AG04449 (cell line): Measurements from ENCODE around the gene ZMIZ1.

Experiments used
- CTCF ChIA-PET: fragments of 350-600 bp; formaldehyde crosslinking; extraction: SDS; loops from one replicate; lab custom pipeline; 2021; ENCODE audit warnings: antibody characterized with exemption; lab: Yijun Ruan, JAX
- POLR2A ChIA-PET: fragments of 400-600, 350-600 bp; formaldehyde crosslinking; extraction: SDS; loops from one replicate; lab custom pipeline; 2020; ENCODE audit warnings: antibody characterized with exemption, inconsistent platforms; lab: Yijun Ruan, JAX
- DNase-seq: peaks from one replicate; pipeline ENCODE4 v3.0.0-alpha.2; 2010; ENCODE audit warnings: low read depth, low spot score
- H3K4me3 ChIP-seq: 2 replicates; pipeline ENCODE4 v1.5.1; 2011; ENCODE audit warnings: low read depth, mild to moderate bottlenecking, control low read depth, low read length
- CTCF ChIP-seq: IDR thresholded peaks from one replicate; pipeline ENCODE4 v1.5.1; 2011; ENCODE audit warnings: mild to moderate bottlenecking, moderate library complexity, low read length, control low read depth, inconsistent platforms; ENCODE audit not compliant: insufficient read depth; ENCODE audit errors: missing control alignments

The ZMIZ1 gene

GRCh38 chr10:79223091-79224048, 154.6 kb downstream of the ZMIZ1 start:
- no peak for TF ChIP-seq CTCF

GRCh38 chr10:79224263-79224949, 155.6 kb downstream of the ZMIZ1 start:
- ChIA-PET POLR2A (no interaction called here), CTCF (interaction anchor here (2.7 kb wide), 1 partner anchor 29 kb away, joined by 14 read pairs; no protein-coding TSS in a partner anchor)

More at GRCh38 chr10:79223091-79224048, 154.6 kb downstream of the ZMIZ1 start:
- ChIA-PET CTCF (no interaction called here), POLR2A (no interaction called here)
- DNase-seq = no peak
- H3K4me3 ChIP-seq = no peak overlapping the region

GRCh38 chr10:79224992-79225391, 156.2 kb downstream of the ZMIZ1 start:
- H3K4me3 ChIP-seq = no peak overlapping the region
- ChIA-PET CTCF (interaction anchor here (2.7 kb wide), 1 partner anchor 29 kb away, joined by 14 read pairs; no protein-coding TSS in a partner anchor), POLR2A (no interaction called here)
- TF ChIP-seq CTCF = no peak
- no peak for DNase-seq

More at GRCh38 chr10:79224263-79224949, 155.6 kb downstream of the ZMIZ1 start:
- H3K4me3 ChIP-seq = no peak overlapping the region
- no peak for TF ChIP-seq CTCF
- no peak for DNase-seq

- no peak for DNase-seq
- H3K4me3 ChIP-seq = no peak overlapping the region
- TF ChIP-seq CTCF = no peak
- POLR2A ChIA-PET = no interaction called here
- CTCF ChIA-PET = interaction anchor here (1.4 to 2.7 kb wide), 2 partner anchors 8 to 31 kb away, joined by 5 to 14 read pairs; no protein-coding TSS in a partner anchor
Measured at GRCh38 chr10:79226391-79227245, 157.9 kb downstream of the ZMIZ1 start.

GRCh38 chr10:79229071-79229541, 160.3 kb downstream of the ZMIZ1 start:
- H3K4me3 ChIP-seq = no peak overlapping the region
- POLR2A ChIA-PET = no interaction called here
- DNase-seq = no peak
- no peak for TF ChIP-seq CTCF
- CTCF ChIA-PET = interaction anchor here (1.2 kb wide), 1 partner anchor 117 kb away, joined by 3 read pairs; no protein-coding TSS in a partner anchor
